ENCODE results near the gene C2. TPM values are rescaled to one million over a fixed set of nuclear protein-coding genes. Genes with fewer than 3 reads are reported as not detected.

C2 gene
- total RNA-seq, 4 donors from 2014 or later, result 2.7 to 4.9 (median 3.6) TPM

DNA sequence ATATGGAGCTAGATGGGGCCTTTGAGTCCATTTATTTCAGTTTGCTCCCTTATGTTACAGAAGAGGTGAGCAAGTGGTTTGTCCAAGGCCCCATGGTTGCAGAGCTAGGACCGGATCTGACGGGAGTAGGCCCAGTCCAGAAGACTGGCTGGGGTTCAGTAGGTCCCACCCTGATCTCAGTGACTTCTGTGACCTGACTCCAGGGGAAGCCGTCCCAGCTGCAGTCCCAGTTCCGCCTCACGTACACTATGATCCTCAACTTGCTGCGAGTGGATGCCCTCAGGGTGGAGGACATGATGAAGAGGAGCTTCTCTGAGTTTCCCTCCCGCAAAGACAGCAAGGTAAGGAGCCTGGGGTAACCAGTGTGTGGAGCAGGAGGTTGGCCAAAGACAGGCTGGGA, 39.0 kb downstream of the C2 start:
- ATAC-seq, result no peak
- H3K4me3 ChIP-seq, result no peak overlapping the region

DNA sequence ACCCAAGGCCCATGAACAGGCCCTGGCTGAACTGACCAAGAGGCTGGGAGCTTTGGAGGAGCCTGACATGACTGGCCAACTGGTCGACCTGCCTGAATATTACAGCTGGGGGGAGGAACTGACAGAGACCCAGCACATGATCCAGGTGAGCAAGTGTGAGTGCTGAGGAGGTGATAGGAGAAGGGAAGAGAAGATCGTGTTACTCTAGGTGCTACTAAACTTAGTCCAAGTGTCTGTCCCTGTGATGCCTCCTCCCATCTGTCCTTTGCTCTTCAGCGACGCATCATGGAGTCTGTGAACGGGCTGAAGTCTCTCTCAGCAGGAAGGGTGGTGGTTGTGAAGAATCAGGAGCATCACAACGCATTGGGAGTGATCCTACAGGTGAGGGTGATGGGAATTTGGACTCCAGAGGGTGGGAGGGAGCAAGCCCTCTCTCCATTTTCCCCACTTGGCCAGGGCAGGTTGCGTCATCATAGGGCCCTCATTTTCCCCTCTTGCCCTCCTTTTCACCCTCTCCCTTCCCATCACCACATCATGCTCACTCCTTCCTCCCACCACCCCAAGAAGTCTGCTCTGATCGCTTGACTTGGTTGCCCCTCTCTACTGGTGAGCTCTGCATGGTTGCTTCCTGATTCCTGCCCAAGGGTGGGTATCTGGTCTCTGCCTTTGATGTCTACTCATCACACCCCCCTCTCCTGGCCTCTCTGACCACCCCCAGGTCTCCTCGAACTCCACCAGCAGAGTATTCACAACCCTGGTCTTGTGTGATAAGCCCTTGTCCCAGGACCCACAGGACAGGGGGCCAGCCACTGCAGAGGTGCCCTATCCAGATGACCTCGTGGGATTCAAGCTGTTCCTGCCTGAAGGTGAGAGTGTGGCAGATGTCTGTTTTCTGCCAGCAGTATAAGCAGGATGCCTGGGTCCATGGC, 39.7 kb downstream of the C2 start:
- DNase-seq (no peak), ATAC-seq (no peak)
- no peaks in the 10 kb centered on the region for H3K9me3 ChIP-seq
- in situ Hi-C loops (cut with MboI; ENCODE audit: low sequenced_read_pairs in 4 of 4), result loop anchor here (25.0 kb wide), 6 partner anchors 95 to 995 kb away; partner anchors contain the start of genes AGER (in 1 of the 4), AGPAT1 (in 1 of the 4), APOM (in 1 of the 4) and ATF6B (in 1 of the 4)
- no peak overlapping the region for H3K4me3 ChIP-seq
- H3K27me3 ChIP-seq, result no peaks in the 10 kb centered on the region
- peaks cover 0 to 61% of the 10 kb centered on the region in 2 donors for H3K36me3 ChIP-seq
- intact Hi-C loops (cut with DNase I; ENCODE audit: low total_unique reads), result no loop called here
- no peak overlapping the region for H3K27ac ChIP-seq
- no peak for TF ChIP-seq POLR2A (IDR thresholded peaks at IDR 0.05)
- TF ChIP-seq, protein P1, sequence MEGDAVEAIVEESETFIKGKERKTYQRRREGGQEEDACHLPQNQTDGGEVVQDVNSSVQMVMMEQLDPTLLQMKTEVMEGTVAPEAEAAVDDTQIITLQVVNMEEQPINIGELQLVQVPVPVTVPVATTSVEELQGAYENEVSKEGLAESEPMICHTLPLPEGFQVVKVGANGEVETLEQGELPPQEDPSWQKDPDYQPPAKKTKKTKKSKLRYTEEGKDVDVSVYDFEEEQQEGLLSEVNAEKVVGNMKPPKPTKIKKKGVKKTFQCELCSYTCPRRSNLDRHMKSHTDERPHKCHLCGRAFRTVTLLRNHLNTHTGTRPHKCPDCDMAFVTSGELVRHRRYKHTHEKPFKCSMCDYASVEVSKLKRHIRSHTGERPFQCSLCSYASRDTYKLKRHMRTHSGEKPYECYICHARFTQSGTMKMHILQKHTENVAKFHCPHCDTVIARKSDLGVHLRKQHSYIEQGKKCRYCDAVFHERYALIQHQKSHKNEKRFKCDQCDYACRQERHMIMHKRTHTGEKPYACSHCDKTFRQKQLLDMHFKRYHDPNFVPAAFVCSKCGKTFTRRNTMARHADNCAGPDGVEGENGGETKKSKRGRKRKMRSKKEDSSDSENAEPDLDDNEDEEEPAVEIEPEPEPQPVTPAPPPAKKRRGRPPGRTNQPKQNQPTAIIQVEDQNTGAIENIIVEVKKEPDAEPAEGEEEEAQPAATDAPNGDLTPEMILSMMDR (IDR thresholded peaks at IDR 0.05 in 4 of 5, conservative IDR thresholded peaks at IDR 0.05 in 1 of 5), result no peak
- H3K4me1 ChIP-seq, result peaks cover 14 to 15% of the 10 kb centered on the region in 2 donors

More for the DNA sequence above, 39.0 kb downstream of the C2 start:
- no peak for DNase-seq
- Histone ChIP-seq H3K4me1 (peaks cover 11 to 13% of the 10 kb centered on the region in 2 donors), H3K27ac (no peak overlapping the region), H3K9me3 (no peaks in the 10 kb centered on the region), H3K27me3 (no peaks in the 10 kb centered on the region), H3K36me3 (peaks cover 0 to 69% of the 10 kb centered on the region in 2 donors)
- in situ Hi-C loops (cut with MboI; ENCODE audit: low sequenced_read_pairs in 4 of 4), result loop anchor here (25.0 kb wide), 6 partner anchors 96 to 996 kb away; partner anchors contain the start of genes AGER (in 1 of the 4), AGPAT1 (in 1 of the 4), APOM (in 1 of the 4) and ATF6B (in 1 of the 4)
- no peak for TF ChIP-seq POLR2A (IDR thresholded peaks at IDR 0.05)
- TF ChIP-seq, protein P1 (IDR thresholded peaks at IDR 0.05 in 4 of 5, conservative IDR thresholded peaks at IDR 0.05 in 1 of 5), result no peak
- intact Hi-C loops (cut with DNase I; ENCODE audit: low total_unique reads), result no loop called here

DNA sequence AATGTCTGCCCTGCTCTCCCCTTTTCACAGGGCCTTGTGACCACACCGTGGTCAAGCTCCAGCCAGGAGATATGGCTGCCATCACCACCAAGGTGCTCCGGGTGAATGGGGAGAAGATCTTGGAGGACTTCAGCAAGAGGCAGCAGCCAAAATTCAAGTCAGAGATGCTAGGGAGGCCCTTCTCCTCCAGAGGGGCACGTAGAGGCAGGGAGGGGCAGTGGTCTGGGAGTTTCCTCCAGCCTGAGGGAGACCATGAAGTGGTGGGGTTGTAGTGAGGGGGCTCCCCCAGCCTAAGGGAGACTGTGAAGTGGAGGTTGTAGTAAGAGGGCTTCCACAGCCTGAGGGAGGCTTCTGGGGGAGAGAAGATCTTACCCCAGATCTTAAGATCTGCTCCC, 40.4 kb downstream of the C2 start:
- in situ Hi-C loops (cut with MboI; ENCODE audit: low sequenced_read_pairs in 4 of 4), result loop anchor here (25.0 kb wide), 6 partner anchors 94 to 994 kb away; partner anchors contain the start of genes AGER (in 1 of the 4), AGPAT1 (in 1 of the 4), APOM (in 1 of the 4) and ATF6B (in 1 of the 4)
- Histone ChIP-seq H3K9me3 (no peaks in the 10 kb centered on the region), H3K27ac (no peak overlapping the region), H3K4me1 (peaks cover 17 to 19% of the 10 kb centered on the region in 2 donors), H3K36me3 (peaks cover 0 to 55% of the 10 kb centered on the region in 2 donors), H3K4me3 (no peak overlapping the region), H3K27me3 (no peaks in the 10 kb centered on the region)
- intact Hi-C loops (cut with DNase I; ENCODE audit: low total_unique reads), result no loop called here
- TF ChIP-seq, protein P1 (IDR thresholded peaks at IDR 0.05 in 4 of 5, conservative IDR thresholded peaks at IDR 0.05 in 1 of 5), result no peak
- TF ChIP-seq POLR2A (IDR thresholded peaks at IDR 0.05), result no peak
- no peak for ATAC-seq
- DNase-seq, result no peak

DNA sequence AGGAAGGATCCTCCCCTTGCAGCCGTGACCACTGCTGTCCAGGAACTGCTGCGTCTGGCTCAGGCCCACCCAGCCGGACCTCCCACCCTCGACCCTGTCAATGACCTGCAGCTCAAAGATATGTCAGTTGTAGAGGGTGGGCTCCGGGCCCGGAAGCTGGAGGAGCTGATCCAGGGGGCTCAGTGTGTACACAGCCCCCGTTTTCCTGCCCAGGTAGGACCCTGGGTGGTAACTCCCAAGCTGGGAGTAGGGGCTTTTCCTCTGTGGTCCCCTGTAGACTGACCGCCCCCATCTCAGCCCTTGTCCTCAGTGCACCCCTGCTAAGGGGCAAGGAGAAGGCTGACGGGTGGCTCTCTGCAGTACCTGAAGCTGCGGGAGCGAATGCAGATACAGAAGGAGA, 40.8 kb downstream of the C2 start:
- TF ChIP-seq POLR2A (IDR thresholded peaks at IDR 0.05), result no peak
- TF ChIP-seq, protein P1 (IDR thresholded peaks at IDR 0.05 in 4 of 5, conservative IDR thresholded peaks at IDR 0.05 in 1 of 5), result no peak
- Histone ChIP-seq H3K4me3 (no peak overlapping the region), H3K27me3 (no peaks in the 10 kb centered on the region), H3K9me3 (no peaks in the 10 kb centered on the region), H3K4me1 (peaks cover 21 to 23% of the 10 kb centered on the region in 2 donors), H3K36me3 (peaks cover 0 to 51% of the 10 kb centered on the region in 2 donors), H3K27ac (no peak overlapping the region)
- DNase-seq (no peak), ATAC-seq (no peak)
- in situ Hi-C loops (cut with MboI; ENCODE audit: low sequenced_read_pairs in 4 of 4), result loop anchor here (25.0 kb wide), 6 partner anchors 94 to 994 kb away; partner anchors contain the start of genes AGER (in 1 of the 4), AGPAT1 (in 1 of the 4), APOM (in 1 of the 4) and ATF6B (in 1 of the 4)
- intact Hi-C loops (cut with DNase I; ENCODE audit: low total_unique reads), result no loop called here

Measured in gastrocnemius medialis (tissue), 4 donors.